Smooth muscle cell (in vitro differentiated cells): ENCODE measurements around the gene ELAC2. TPM values are rescaled to one million over a fixed set of nuclear protein-coding genes. Genes with fewer than 3 reads are reported as not detected.

Experiments
- DNase-seq: peaks from one replicate; lab custom pipeline; 2025; ENCODE audit not compliant: unreplicated experiment; lab: John Stamatoyannopoulos, UW
- H2AFZ ChIP-seq: fragments of 200-600 bp; sonication (generic); 2 replicates; pipeline ENCODE4 v1.6.0; 2016; ENCODE audit warnings: antibody characterized with exemption, low read depth, mild to moderate bottlenecking
- H3F3A ChIP-seq: fragments of 200-600 bp; sonication (generic); 2 replicates; pipeline ENCODE4 v1.6.0; 2017; ENCODE audit warnings: antibody characterized with exemption, low read depth
- H3K27ac ChIP-seq: fragments of 200-600 bp; sonication (generic); 2 replicates; pipeline ENCODE4 v1.5.1; 2016; ENCODE audit warnings: low read depth, mild to moderate bottlenecking
- H3K27me3 ChIP-seq: fragments of 200-600 bp; sonication (generic); 2 replicates; pipeline ENCODE4 v1.6.1; 2016; ENCODE audit warnings: low read depth, mild to moderate bottlenecking
- H3K36me3 ChIP-seq: fragments of 200-600 bp; sonication (generic); 2 replicates; pipeline ENCODE4 v1.5.1; 2016; ENCODE audit warnings: low read depth
- H3K4me1 ChIP-seq: fragments of 200-600 bp; sonication (generic); 2 replicates; pipeline ENCODE4 v1.5.1; 2016; ENCODE audit warnings: low read depth
- H3K4me2 ChIP-seq: fragments of 200-600 bp; sonication (generic); 2 replicates; pipeline ENCODE4 v1.6.0; 2016; ENCODE audit warnings: mild to moderate bottlenecking
- H3K4me3 ChIP-seq: fragments of 200-600 bp; sonication (generic); 2 replicates; pipeline ENCODE4 v1.5.1; 2016; ENCODE audit warnings: mild to moderate bottlenecking
- H3K79me2 ChIP-seq: fragments of 200-600 bp; sonication (generic); 2 replicates; pipeline ENCODE4 v1.6.0; 2016; ENCODE audit warnings: low read depth, mild to moderate bottlenecking
- H3K9ac ChIP-seq: fragments of 200-600 bp; sonication (generic); 2 replicates; pipeline ENCODE4 v1.6.0; 2016; ENCODE audit warnings: low read depth
- H3K9me3 ChIP-seq: fragments of 200-600 bp; sonication (generic); replicated peaks from 2 replicates; pipeline ENCODE4 v1.5.1; 2016; ENCODE audit warnings: low read depth
- H4K20me1 ChIP-seq: fragments of 200-600 bp; sonication (generic); 2 replicates; pipeline ENCODE4 v1.6.0; 2016; ENCODE audit warnings: low read depth
- CTCF ChIP-seq: fragments of 200-600 bp; sonication (generic); IDR thresholded peaks from 2 replicates; pipeline ENCODE4 v1.5.1; 2017; ENCODE audit warnings: borderline replicate concordance, mild to moderate bottlenecking, antibody characterized with exemption; ENCODE audit not compliant: insufficient read depth, poor library complexity, severe bottlenecking
- WGBS: methylation state at CpG from one replicate; pipeline ENCODE4 v1.1.7; 2016; ENCODE audit warnings: low lambda C conversion rate; 5-methylcytosine and 5-hydroxymethylcytosine counted together
- polyA plus RNA-seq: library from polyadenylated mRNA; unstranded; fragments of >200 nt; fragmentation: Nextera tagmentation; extraction: Ambion mirVana; gene quantifications from 2 replicates; pipeline ENCODE4 v1.2.1, GENCODE V29; 2016
- total RNA-seq: library from RNA; depleted of rRNA; stranded (reverse); fragments of >200 nt; gene quantifications from 2 replicates; pipeline ENCODE4 v1.2.3, GENCODE V29; 2014

Gene ELAC2
- total and polyA plus RNA-seq, 2 experiments from 2014 or later = 29.4 to 31.1 TPM

GRCh38 chr17:13008461-13008860 lies 9.4 kb downstream of the ELAC2 start:
- no peak overlapping the region for H3K4me2 ChIP-seq
- H4K20me1 ChIP-seq = peaks cover under 1% of the 10 kb centered on the region
- H3K79me2 ChIP-seq = no peaks in the 10 kb centered on the region
- no peak overlapping the region for H3K27ac ChIP-seq
- no peak overlapping the region for H2AFZ ChIP-seq
- no peak for DNase-seq
- TF ChIP-seq CTCF = no peak
- peaks cover 6% of the 10 kb centered on the region for H3F3A ChIP-seq
- no peak overlapping the region for H3K4me3 ChIP-seq
- H3K9ac ChIP-seq = no peak overlapping the region
- H3K27me3 ChIP-seq = no peaks in the 10 kb centered on the region
- H3K36me3 ChIP-seq = peaks cover 15% of the 10 kb centered on the region
- no peaks in the 10 kb centered on the region for H3K9me3 ChIP-seq
- no peaks in the 10 kb centered on the region for H3K4me1 ChIP-seq
- WGBS = 98% methylated on average over 8 of the region's 8 CpGs

GRCh38 chr17:13005530-13005929 lies 12.3 kb downstream of the ELAC2 start:
- TF ChIP-seq CTCF = no peak

GRCh38 chr17:13004336-13004735 lies 13.5 kb downstream of the ELAC2 start:
- no peaks in the 10 kb centered on the region for H3K9me3 ChIP-seq
- TF ChIP-seq CTCF = no peak
- no peaks in the 10 kb centered on the region for H3K4me1 ChIP-seq
- H3K79me2 ChIP-seq = no peaks in the 10 kb centered on the region
- H3K4me2 ChIP-seq = no peak overlapping the region
- 98% methylated on average over 4 of the region's 4 CpGs for WGBS
- no peak overlapping the region for H2AFZ ChIP-seq
- no peak overlapping the region for H3K9ac ChIP-seq
- no peak overlapping the region for H3K27ac ChIP-seq
- peaks cover 7% of the 10 kb centered on the region for H4K20me1 ChIP-seq
- DNase-seq = no peak
- H3K36me3 ChIP-seq = peaks cover 12% of the 10 kb centered on the region
- no peak overlapping the region for H3K4me3 ChIP-seq
- peaks cover 6% of the 10 kb centered on the region for H3F3A ChIP-seq
- no peaks in the 10 kb centered on the region for H3K27me3 ChIP-seq

More at GRCh38 chr17:13005530-13005929, 12.3 kb downstream of the ELAC2 start:
- Histone ChIP-seq H4K20me1 (peaks cover 7% of the 10 kb centered on the region), H3K4me3 (no peak overlapping the region), H3K4me1 (no peaks in the 10 kb centered on the region), H3K9ac (no peak overlapping the region), H3F3A (peaks cover 6% of the 10 kb centered on the region), H3K9me3 (no peaks in the 10 kb centered on the region), H3K36me3 (peaks cover 18% of the 10 kb centered on the region), H2AFZ (no peak overlapping the region), H3K4me2 (no peak overlapping the region), H3K27me3 (no peaks in the 10 kb centered on the region), H3K27ac (no peak overlapping the region), H3K79me2 (no peaks in the 10 kb centered on the region)
- no peak for DNase-seq
- 92% methylated on average over 6 of the region's 6 CpGs for WGBS

GRCh38 chr17:13003927-13004326 lies 13.9 kb downstream of the ELAC2 start:
- no peak for TF ChIP-seq CTCF
- H3K27me3 ChIP-seq = no peaks in the 10 kb centered on the region
- H3K27ac ChIP-seq = no peak overlapping the region
- H3K79me2 ChIP-seq = no peaks in the 10 kb centered on the region
- DNase-seq = no peak
- H4K20me1 ChIP-seq = peaks cover 7% of the 10 kb centered on the region
- no peaks in the 10 kb centered on the region for H3K4me1 ChIP-seq
- no peak overlapping the region for H2AFZ ChIP-seq
- H3F3A ChIP-seq = peaks cover 6% of the 10 kb centered on the region
- H3K9ac ChIP-seq = no peak overlapping the region
- H3K36me3 ChIP-seq = peaks cover 12% of the 10 kb centered on the region
- WGBS = 93% methylated on average over 6 of the region's 6 CpGs
- H3K4me2 ChIP-seq = no peak overlapping the region
- H3K4me3 ChIP-seq = no peak overlapping the region
- H3K9me3 ChIP-seq = no peaks in the 10 kb centered on the region
